SKM-1 (cell line): ENCODE results near the gene IGFL1.
"Not testable (repeated sequence)": the region's sequence is repeated elsewhere in the genome, so short reads cannot be mapped to it uniquely, and the experiment has no call there.

Source experiments
- DNase-seq: peaks from one replicate; lab custom pipeline; 2025; ENCODE audit not compliant: unreplicated experiment; lab: John Stamatoyannopoulos, UW

The IGFL1 gene

DNA sequence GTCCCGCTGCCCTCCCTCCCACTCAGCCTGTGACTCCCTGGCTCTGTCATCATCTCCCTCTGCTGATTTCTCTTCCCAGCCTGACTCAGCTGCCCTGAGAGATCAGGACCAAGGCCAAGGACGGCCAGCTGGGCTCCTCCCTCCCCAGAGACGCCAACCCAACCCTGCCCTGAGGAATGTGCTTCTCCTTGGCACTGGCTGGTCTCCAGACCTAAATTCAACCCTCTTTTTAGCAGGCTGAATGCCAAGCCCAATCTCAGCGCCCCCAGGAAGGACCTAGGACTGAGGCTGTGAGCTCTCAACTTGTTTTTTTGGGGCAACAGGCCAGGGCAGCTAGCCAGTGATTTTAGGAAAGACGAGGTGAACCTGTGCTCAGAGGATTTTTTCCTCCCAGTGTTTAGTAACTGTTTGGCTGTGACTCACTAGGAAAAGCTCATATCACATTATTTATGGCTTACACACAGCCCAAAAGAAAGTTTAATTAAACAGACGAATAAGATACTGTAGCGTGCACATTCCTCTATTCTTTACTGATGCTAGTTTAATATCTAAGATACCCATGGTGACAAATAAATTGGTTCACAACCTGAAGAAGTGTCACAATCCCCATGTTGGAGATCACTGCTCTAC lies 7.4 kb upstream of the IGFL1 start:
- no peak for DNase-seq

DNA sequence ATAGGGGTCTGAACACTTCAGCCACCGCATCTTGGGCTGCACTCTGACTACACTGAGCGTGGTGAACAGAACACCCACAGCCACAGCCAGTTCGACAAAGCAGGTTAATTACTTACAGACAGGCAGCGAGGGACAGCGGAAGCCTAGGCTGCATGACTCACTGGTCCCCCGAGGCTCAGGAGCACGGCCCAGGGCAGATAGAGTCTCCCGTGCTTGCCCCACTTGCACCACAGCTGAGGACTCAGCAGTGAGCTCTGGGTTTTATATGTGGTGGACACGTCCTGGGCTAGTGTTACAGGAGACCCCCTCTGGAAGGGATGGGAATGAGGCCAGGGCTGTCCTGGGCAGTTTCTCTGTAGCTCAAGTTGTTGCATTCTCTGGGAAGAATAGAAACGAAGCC lies 5.8 kb upstream of the IGFL1 start:
- DNase-seq = not testable (repeated sequence)

DNA sequence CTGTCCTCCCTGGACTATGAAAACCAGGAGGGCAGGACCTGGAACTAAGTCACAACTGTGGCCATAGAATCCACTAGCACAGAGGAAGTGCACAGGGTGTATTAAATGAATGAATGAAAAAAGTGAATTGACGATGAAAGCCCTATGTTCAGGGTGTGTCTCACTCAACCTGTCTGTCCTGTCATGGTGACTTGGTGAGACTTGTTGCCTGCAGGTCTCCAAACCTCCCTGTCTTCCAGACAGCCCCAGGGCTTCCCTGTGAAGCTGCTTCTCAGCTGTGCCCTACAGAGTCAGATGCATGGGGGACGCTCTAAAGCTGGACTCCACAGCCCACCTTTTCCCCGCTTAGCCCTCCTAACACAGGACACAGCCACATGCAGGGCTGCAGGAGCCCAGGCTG lies 4.8 kb upstream of the IGFL1 start:
- no peak for DNase-seq

DNA sequence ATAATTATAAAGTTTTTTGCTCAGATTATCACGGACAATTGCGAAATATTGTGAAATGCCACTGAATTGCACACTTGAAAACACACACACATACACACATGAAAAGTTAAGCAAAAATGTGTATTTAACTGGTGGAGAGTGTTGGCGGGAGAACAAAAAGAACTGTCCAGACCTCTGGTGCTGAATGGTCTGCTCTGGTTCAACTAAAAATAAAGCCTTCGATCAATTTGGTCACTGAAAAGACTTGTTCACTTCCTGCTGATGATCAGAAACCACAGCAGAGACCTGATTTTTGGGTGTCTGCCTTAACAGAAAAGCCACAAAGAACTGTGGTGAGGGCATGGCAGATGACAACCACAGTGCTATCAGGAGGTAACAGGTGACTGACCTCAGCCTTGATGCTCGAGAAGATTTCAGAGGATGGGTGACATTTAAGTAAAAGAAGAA lies 4.0 kb upstream of the IGFL1 start:
- no peak for DNase-seq

DNA sequence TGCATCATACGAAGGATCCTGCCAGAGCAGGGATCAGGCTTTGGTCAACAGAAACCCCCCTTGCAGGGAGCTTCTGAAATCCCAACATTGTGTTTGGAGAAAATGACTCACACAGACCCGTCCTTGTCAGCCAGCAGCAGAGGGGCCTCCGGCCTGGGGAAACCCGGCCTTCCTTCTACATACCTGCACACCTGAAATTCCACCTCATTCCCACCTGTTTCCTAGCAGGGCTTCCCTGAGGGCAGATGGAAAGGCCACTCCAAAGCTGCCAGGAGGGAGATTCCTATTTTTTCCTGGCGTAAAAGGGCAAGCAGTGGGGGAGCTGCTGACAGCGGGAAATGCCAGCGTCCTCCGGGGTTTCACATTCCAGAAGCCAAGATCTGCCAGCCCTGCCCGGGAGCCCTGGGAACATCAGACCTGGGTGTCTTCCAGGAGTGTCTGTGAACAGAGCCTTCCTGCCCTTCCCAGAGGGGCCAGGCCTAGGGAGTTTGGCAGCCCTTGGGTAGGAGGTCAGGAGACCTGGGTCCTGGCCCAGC lies 3.0 kb upstream of the IGFL1 start:
- no peak for DNase-seq

DNA sequence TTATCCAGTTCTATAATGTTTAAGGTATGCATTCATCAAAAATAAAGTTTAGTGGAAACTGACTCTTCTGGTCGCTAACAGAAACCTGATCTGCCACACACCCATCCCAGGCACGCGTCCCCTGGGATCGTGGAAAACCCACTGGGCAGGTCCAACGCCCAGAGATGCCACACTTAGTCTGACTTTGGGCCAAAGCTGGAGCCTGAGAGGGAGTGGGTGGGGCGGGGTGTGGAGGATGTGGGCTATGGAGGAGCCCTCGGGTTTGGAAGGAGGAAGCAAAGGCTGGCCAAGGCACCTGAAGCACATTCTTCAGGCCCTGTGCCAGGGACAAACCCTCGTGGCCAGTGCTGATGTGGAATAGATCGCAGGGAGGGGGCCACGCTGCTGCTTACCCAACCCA lies 2.5 kb downstream of the IGFL1 start:
- no peak for DNase-seq

DNA sequence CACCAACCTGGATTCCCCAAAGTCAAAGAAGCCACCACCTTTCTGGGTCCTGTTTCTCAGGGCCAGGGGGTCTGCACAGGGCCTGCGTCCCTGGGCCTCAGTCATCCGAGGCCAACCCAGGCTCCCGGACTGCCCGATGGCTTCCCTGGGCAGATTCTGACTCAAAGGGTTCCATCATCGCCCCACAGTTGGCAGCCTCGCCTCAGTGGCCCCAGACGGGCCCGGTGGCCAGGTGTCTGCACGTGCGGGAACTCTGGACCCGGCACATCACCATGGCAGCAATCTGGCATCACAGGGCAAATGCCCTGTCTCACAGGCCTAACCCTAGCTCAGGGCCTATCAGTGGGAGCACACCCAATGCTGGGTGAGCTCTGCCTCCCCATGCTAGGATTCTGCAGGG lies 2.9 kb downstream of the IGFL1 start:
- no peak for DNase-seq

DNA sequence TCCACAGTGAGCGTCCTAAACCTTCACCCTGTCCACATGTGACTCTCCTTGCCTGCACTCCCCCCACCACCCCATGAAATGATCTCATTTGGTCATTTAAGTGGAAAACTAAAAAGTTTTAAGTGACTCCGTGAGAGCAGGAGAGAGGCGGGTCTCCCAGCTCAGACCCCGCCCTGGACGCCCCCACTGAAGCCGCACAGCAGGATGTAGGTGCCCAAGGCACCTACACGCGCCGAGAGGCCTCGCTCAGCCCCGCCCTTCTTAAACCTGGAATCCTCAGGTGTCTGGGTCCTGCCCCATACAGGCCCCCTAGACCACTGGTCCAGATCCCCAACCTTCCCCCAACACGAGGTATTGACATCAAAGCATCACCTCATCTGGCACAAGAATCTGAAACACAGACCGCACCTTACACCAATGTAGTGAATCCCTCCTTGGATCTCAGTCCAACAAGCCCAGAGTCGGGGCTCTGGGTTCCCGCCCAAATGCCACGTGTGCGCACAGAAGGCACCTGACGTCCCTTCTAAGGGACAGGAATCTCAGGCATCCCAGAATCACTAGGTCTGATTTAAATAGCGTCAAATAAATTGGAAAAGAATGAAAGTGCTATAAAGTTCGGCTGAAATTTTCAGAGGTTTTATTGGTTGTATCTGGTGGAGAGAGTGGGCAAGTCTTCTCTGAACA lies 3.5 kb downstream of the IGFL1 start:
- no peak for DNase-seq

DNA sequence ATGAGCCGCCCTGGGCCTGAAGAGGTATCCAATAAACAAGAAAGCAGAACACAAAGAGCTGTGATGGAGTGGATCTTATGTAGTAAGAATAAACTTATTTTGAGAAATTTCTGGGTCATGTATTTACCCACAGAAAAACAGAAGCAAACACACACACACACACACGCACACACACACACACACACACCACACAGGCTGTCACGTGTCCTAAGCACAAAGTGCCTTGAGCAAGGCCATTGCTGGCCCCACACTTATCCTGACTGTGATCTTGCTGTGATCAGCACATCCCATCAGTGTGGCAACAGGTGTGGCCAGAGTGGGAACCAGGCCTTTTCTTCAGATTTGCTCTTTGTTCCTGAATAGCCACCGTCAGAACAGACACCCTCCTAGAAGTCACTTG lies 4.3 kb downstream of the IGFL1 start:
- not testable (repeated sequence) for DNase-seq

DNA sequence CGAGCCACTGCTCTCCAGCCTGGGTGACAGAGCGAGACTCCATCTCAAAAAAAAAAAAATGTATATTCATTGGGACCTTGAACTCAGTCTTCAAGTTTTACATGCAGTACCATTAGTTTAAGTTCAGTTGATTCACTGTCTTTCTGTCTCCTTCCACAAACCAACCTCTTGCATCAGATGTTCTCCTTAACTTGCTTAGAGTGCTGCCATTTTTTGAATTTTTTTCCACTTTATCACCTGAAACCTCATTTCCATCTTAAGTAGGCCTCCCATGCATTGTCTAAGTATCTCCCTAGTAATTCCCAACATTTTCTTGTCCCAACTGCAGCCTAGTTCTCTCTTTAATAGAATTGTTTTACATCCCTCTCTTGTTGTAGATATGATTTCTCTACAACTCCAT lies 8.6 kb downstream of the IGFL1 start:
- DNase-seq = not testable (repeated sequence)

DNA sequence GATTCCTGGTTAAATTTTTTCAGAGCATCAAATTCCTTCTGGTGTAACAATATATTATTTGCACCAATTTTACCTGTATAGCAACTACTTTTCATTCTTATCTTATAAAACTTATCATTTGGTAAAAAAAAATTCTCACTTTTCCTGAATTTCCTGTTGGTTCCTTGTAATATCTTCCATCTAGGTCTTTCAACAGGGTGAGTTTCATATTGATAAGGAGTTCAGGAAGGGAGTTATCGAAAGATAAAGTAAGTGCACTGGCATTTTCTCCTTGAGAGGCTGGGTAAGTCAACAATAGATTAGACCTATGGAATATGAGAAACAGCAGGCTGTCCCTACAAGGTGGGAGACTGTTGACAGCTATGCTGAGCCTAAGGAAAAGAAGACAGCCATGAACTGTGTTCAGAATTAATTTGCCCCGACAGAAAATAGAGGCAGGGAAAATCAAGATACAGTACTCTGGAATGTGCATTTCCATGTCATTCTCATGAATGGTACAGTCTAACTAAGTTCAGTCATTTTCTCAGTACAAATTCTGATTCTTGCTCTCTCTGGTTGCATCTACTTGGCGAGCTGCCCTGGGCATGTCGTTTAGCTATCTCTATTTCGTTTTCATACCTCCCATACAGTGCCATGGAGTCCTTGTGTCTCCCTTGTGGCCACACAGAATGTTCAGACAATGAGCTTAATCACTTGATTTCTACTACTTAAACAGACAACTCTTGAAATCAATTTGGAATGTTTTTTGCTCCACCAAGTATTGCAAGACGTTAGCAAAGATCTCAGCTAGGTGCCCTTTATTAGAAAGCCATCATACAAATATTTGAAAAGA lies 9.9 kb downstream of the IGFL1 start:
- no peak for DNase-seq

DNA sequence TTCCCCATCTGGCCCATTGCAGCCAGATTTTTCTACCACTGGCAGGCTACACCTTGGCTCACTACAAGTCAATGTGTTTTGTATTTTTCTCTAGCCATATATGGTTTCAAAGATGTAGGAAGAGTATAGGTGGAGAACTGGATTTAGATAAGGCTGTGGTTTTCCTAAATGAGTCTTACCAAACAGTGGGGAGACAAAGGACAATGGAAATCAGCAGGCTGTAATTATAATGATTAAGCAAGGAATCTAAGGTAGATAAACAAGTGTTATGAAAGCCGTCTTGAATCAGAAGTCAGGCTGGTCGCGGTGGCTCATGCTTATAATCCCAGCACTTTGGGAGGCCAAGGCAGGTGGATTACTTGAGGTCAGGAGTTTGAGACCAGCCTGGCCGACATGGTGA lies 11.2 kb downstream of the IGFL1 start:
- no peak for DNase-seq

DNA sequence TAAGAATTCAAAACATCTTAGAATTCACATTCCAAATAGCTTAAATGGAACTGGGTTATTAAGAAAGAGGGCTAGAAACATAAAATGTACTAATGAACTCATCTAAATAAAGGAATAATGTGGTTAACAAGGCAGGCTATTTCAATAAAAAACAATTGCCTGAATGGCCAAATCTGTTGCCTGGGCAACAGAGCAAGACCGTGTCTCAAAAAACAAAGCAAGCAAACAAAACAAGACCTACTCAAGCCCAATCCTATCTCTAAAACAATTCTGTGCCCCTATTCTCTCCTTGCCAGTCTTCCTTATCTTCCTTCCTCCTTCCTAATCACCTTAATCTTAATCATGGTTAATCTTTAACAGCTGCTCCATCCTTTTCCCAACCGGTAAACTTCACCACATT lies 12.1 kb downstream of the IGFL1 start:
- DNase-seq = no peak

DNA sequence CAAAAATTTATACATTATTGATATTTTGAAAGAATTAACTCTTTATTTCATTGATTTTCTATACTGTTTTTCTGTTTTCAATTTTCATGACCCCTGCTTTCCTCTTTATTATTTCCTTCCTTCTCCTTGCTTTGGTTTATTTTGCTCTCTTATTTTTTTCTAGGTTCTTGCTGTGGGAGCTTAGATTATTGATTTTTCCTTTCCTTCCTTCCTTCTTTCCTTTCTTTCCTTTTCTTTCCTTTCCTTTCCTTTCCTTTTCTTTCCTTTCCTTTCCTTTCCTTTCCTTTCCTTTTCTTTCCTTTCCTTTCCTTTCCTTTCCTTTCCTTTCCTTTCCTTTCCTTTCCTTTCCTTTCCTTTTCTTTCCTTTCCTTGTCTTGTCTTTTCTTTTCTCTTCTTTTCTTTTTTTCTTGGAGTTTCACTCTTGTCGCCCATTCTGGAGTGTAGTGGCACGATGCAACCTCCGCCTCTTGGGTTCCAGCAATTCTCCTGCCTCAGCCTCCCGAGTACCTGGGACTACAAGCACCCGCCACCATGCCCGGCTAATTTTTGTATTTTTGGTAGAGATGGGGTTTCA lies 13.6 kb downstream of the IGFL1 start:
- not testable (repeated sequence) for DNase-seq

DNA sequence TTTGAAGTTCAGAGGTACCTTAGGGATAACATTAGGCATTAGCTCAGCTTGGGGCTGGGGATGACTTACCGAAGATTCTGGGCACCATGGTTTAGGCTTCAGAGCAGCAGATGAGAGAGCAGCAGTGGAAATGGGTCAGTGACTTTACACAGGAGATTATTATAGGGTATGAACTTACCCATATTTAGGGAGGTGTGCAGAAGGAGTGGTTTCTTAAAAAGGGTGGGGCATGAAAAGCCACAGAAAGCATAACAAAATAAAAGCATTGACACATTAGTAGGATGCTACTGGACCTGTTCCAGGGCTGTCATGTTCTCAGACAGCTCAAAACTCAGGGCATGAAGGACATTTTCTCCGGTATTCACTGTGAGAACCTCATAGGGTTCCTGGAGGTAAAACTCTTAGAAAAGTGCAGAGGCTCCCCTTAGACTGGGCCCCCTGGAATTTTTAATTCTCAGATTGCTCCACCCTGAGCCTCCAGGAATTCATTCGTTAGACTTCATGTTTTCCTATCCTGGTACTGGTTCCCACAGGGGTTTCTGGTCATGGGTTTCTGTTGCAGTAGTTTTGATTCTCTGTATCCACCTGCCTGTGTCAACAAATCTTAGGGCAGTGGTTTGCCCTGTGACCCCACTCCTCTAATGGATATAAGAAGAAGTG lies 20.7 kb downstream of the IGFL1 start:
- DNase-seq = no peak

DNA sequence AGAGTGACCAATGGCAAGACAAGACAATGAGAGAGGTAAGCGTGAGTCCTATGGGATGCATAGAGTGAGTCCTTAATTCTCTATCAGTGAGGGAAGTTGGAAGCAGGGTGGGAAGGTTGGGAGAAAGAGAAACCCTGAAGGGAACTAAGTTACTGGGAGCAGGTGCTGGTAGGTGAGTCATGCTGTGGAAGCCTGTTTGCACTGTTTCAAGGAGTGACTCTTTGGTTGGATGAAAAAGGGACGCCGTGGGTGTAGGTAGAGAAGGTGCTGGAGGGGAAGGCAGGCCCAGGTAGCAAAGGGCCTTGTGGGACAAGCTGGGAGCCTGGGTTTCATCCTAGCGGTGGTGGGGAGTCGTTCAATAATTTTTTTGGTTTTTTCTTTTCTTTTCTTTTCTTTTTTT lies 21.9 kb downstream of the IGFL1 start:
- DNase-seq = no peak

DNA sequence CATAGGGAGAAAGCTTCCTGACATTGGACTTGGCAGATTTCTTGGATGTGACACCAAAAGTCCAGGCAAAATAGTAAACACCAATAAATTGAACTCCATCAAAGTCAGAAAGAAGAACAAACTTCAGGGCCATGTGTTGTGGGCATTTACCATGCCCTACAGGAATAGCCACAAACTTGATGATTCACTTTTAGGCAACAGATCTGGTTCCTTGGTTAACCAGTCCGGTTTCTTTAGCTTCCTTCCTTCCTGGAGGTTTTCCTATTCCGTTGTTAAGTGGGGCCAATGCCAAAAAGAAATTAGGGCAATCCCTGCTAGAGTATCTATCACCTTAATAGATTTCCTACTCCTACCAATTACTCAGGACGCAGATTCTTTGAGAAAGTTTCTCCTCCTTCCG lies 25.2 kb downstream of the IGFL1 start:
- no peak for DNase-seq

DNA sequence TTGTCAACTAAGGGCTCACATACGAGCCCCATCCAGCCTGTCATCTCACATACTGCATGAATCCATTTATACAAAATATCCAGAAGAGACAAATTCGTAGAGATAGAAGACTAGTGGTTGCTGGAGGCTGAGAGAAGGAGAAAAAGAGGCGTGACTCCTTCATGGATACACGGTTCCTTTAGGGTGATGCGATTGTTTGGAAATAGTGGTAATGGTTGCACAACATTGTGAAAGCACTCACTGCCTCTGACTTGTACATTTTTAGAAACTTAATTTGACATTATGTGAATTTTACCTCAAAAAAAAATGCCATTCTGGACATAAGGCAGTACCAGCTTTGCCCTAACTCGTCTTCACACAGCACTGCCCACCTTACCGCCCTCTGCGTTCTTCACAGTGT lies 27.3 kb downstream of the IGFL1 start:
- DNase-seq = no peak

DNA sequence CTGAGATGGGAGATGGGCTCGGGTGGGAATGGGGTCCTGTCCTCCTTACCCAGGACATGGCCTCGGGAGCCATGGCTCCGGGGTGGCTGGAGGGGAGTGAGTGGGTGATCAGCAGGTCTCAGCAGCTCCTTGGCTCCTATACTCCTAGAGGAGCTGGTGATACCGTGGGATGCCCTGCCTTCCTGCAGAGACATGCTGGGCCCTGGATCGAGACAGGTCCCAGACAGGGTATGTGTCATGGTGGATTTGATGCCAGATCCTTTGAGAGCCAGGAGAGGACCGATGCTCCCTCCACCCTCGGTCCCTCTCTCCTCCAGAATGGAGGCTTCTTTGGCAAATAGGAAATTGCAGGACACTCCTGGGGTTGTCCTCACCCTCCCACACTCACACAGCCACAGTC lies 32.0 kb downstream of the IGFL1 start:
- not testable (repeated sequence) for DNase-seq

DNA sequence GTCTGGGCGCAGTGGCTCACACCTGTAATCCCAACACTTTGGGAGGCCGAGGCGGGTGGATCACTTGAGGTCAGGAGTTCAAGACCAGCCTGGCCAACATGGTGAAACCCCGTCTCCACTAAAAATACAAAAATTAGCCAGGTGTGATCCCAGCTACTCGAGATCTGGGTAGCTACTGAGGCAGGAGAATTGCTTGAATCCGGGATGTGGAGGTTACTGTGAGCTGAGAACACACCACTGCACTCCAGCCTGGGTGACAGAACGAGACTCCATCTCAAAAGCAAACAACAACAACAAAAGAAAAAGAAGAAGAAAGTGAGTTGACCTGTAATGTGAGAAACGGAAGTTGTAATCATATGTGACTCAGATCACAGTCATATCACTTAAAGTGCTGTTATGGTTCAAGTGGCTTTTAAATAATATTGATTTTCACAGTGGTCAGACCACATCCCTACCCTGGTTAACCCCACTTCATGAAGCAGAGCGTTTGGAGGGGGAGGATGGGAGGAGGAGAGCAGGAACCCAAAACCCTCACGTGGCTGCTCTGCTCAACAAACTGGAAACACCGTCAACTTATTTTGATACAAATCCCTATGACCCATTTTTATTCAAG lies 33.2 kb downstream of the IGFL1 start:
- not testable (repeated sequence) for DNase-seq

DNA sequence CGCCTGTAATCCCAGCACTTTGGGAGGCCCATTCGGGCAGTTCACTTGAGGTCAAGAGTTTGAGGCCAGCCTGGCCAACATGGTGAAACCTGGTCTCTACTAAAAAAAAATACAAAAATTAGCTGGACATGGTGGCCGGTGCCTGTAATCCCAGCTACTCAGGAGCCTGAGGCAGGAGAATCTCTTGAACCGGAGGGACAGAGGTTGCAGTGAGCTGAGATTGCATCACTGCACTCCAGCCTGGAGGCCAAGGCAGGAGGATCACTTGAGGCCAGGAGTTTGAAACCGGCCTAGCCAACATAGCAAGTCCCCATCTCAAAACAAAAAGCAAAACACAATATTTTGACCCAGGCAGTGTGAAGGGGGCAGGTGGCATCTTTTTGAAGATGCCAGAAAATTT lies 35.3 kb downstream of the IGFL1 start:
- DNase-seq = not testable (repeated sequence)
